ACHN (cell line): ENCODE results near the gene MAPRE2.

Experiments
- DNase-seq: peaks from one replicate; pipeline ENCODE4 v3.0.0-alpha.2; 2015
- in situ Hi-C: cut with HindIII; loops from 2 replicates; pipeline ENCODE4 v1.10.0; 2017; ENCODE audit warnings: low sequenced_read_pairs, low pct_ligation_motif_present, low pct_unique_long_range_greater_than_20kb

The MAPRE2 gene

DNA sequence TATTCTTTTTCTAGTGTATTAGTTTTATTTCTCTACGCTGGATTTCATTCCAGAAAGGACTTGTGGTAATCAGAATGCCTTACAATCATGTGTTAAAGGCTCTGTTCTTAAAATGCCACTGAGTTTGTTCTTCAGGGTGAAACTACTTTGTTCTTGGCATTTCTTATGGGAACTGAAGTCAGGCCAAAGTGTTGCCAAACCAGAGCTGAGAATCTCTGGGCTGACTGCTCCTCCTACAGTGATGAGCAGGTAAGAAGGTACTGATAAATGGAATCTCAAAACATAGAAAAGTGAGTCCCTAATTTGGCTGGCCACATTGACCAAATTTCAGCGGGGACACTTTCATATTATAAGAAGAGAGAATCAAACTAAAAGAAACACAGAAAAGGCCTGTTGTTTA is 144.6 kb downstream of the MAPRE2 start:
- no peak for DNase-seq
- in situ Hi-C loops: no loop called here

GRCh38 chr18:35186291-35187034 is 145.2 kb downstream of the MAPRE2 start:
- no peak for DNase-seq
- in situ Hi-C loops: no loop called here

DNA sequence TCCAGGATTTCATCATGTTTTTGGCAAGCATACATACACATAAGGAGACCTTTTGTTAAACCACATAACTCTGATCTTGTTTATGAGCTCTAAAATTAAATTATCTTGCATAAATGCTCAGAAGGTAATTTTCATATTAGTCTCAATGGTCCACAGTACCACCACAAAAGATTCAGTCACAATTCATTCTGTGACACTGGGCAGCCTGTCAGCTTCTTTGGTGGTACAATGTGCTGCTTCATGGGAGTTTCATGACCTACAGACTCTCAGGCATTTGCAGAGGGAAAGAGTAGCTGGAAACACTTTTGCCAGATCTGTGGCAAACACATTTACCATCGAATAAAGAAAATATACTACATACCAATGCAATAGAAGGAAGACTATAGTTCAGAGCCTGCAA is 148.3 kb downstream of the MAPRE2 start:
- in situ Hi-C loops: no loop called here
- DNase-seq: no peak

- in situ Hi-C loops: no loop called here
- no peak for DNase-seq
These were observed 149.9 kb downstream of the MAPRE2 start for GRCh38 chr18:35190948-35191697.

GRCh38 chr18:35191698-35192025 is 150.4 kb downstream of the MAPRE2 start:
- in situ Hi-C loops: no loop called here
- no peak for DNase-seq

- DNase-seq: no peak
- in situ Hi-C loops: no loop called here
These were observed 151.2 kb downstream of the MAPRE2 start for GRCh38 chr18:35192415-35192814.
